NT2/D1 (cell line): ENCODE results near the gene ELP2.
"Not testable (repeated sequence)": the region's sequence is repeated elsewhere in the genome, so short reads cannot be mapped to it uniquely, and the experiment has no call there.

Experiments
- DNase-seq: peaks from one replicate; pipeline ENCODE4 v3.0.0-alpha.2; 2011; ENCODE audit warnings: low read depth, low spot score
- H3K27me3 ChIP-seq: 2 replicates; pipeline ENCODE4 v1.6.0; 2011; ENCODE audit warnings: mild to moderate bottlenecking; ENCODE audit not compliant: insufficient read length, insufficient read depth
- H3K36me3 ChIP-seq: 2 replicates; pipeline ENCODE4 v1.6.1; 2011; ENCODE audit warnings: mild to moderate bottlenecking, low read length, mixed read lengths; ENCODE audit not compliant: insufficient read depth, insufficient read length
- H3K4me1 ChIP-seq: 2 replicates; pipeline ENCODE4 v1.5.1; 2011; ENCODE audit not compliant: insufficient read depth, insufficient read length
- H3K4me3 ChIP-seq: 2 replicates; pipeline ENCODE4 v1.5.1; 2011; ENCODE audit warnings: low read depth; ENCODE audit not compliant: insufficient read length
- H3K9ac ChIP-seq: 2 replicates; pipeline ENCODE4 v1.6.0; 2011; ENCODE audit warnings: low read depth; ENCODE audit not compliant: insufficient read length
- H3K9me3 ChIP-seq: 2 replicates; pipeline ENCODE4 v1.5.1; 2011; ENCODE audit warnings: mild to moderate bottlenecking, low read length; ENCODE audit not compliant: insufficient read depth
- SUZ12 ChIP-seq: IDR thresholded peaks from 2 replicates; pipeline ENCODE4 v1.6.1; 2011; ENCODE audit not compliant: insufficient read length, insufficient read depth; ENCODE audit errors: extremely low read depth
- YY1 ChIP-seq: IDR thresholded peaks from 2 replicates; pipeline ENCODE4 v1.6.1; 2011; ENCODE audit not compliant: insufficient read length, insufficient read depth
- ZNF274 ChIP-seq: IDR thresholded peaks from 2 replicates; pipeline ENCODE4 v1.6.1; 2011; ENCODE audit warnings: mild to moderate bottlenecking, low read depth, low read length

The ELP2 gene

GRCh38 chr18:36201765-36202164 is 72.1 kb downstream of the ELP2 start:
- H3K27me3 ChIP-seq: no peaks in the 10 kb centered on the region
- TF ChIP-seq ZNF274 (no peak), YY1 (no peak), SUZ12 (no peak)
- no peak overlapping the region for H3K9ac ChIP-seq
- H3K4me3 ChIP-seq: no peak overlapping the region
- DNase-seq: no peak
- no peaks in the 10 kb centered on the region for H3K4me1 ChIP-seq
- no peaks in the 10 kb centered on the region for H3K36me3 ChIP-seq
- H3K9me3 ChIP-seq: no peaks in the 10 kb centered on the region

- Histone ChIP-seq H3K4me1 (no peaks in the 10 kb centered on the region), H3K9ac (no peak overlapping the region), H3K36me3 (no peaks in the 10 kb centered on the region), H3K27me3 (no peaks in the 10 kb centered on the region), H3K4me3 (no peak overlapping the region), H3K9me3 (no peaks in the 10 kb centered on the region)
- no peak for DNase-seq
- TF ChIP-seq SUZ12 (no peak), YY1 (no peak)
These were observed 73.7 kb downstream of the ELP2 start for GRCh38 chr18:36203360-36203895.

DNA sequence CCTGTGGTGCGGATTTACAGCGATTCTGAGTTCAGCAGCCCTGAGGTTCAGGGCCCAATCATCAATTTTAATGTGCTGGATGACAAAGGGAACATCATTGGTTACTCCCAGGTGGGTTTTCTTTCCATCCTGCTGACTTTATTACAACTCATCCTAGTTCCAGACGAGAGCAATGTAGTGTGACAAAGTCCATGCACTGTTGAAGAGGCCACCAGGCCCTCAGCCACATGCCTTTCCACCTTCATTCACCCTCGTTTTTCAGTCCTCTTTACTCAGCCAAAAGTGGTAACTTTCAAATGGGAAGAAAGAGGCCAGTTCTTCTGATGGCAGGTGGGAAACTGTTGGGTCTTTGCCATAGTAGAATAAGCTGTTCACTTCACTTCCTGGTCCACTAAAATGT is 75.5 kb downstream of the ELP2 start:
- H3K36me3 ChIP-seq: no peaks in the 10 kb centered on the region
- no peak for TF ChIP-seq ZNF274
- no peak for TF ChIP-seq YY1
- no peak for TF ChIP-seq SUZ12
- H3K9me3 ChIP-seq: no peaks in the 10 kb centered on the region
- H3K4me1 ChIP-seq: no peaks in the 10 kb centered on the region
- no peak overlapping the region for H3K9ac ChIP-seq
- DNase-seq: no peak
- no peak overlapping the region for H3K4me3 ChIP-seq
- H3K27me3 ChIP-seq: no peaks in the 10 kb centered on the region

- no peak overlapping the region for H3K9ac ChIP-seq
- H3K9me3 ChIP-seq: no peaks in the 10 kb centered on the region
- H3K4me3 ChIP-seq: no peak overlapping the region
- H3K36me3 ChIP-seq: no peaks in the 10 kb centered on the region
- H3K4me1 ChIP-seq: no peaks in the 10 kb centered on the region
- H3K27me3 ChIP-seq: no peaks in the 10 kb centered on the region
- TF ChIP-seq SUZ12 (no peak), ZNF274 (no peak), YY1 (no peak)
- no peak for DNase-seq
These were observed 77.6 kb downstream of the ELP2 start for GRCh38 chr18:36207303-36207702.

DNA sequence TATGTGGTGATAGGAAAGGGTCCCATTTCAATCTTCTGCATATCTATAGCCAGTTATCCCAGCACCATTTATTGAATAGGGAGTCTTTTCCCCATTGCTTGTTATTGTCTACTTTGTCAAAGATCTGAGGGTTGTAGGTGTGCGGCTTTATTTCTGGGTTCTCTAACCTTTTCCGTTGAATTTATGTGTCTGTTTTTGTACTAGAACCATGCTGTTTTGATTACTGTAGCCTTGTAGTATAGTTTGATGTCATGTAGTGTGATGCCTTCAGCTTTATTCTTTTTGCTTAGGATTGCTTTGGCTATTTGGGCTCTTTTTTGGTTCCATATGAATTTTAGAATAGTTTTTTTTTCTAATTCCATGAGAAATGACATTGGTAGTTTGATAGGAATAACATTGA is 78.3 kb downstream of the ELP2 start:
- not testable (repeated sequence) for H3K4me1 ChIP-seq, DNase-seq, H3K36me3 ChIP-seq

DNA sequence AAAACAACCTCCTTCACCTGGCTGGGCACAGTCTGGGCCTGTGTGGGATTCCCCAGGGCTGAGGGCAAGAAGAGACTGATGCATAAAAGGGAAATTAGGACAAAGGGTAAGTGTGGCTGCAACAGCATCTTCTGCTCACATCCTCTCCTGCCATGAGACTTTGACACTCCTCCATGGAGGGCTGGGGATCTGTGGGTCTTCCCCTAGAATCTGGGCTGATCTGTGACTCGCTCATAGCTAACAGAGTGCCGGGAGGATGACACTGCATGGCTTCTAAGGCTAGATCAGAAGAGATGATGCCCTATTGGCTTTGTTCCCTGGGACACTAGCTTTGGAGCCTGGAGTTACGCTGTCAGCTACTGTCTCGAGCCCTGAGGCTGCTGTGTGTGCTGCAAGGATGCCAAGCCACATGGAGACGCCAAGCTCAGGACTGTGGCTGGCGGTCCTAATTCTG is 81.9 kb downstream of the ELP2 start:
- Histone ChIP-seq H3K27me3 (no peaks in the 10 kb centered on the region), H3K9me3 (no peaks in the 10 kb centered on the region), H3K4me3 (no peak overlapping the region), H3K4me1 (peaks cover 2% of the 10 kb centered on the region), H3K9ac (no peak overlapping the region), H3K36me3 (no peaks in the 10 kb centered on the region)
- DNase-seq: no peak
- no peak for TF ChIP-seq YY1
- TF ChIP-seq SUZ12: no peak
- TF ChIP-seq ZNF274: no peak

More for the DNA sequence above, 78.3 kb downstream of the ELP2 start:
- not testable (repeated sequence) for H3K4me3 ChIP-seq, H3K9me3 ChIP-seq, H3K9ac ChIP-seq, H3K27me3 ChIP-seq

GRCh38 chr18:36212301-36213171 is 82.8 kb downstream of the ELP2 start:
- Histone ChIP-seq H3K4me1 (peaks cover 2% of the 10 kb centered on the region), H3K4me3 (no peak overlapping the region), H3K9ac (no peak overlapping the region), H3K27me3 (no peaks in the 10 kb centered on the region), H3K36me3 (no peaks in the 10 kb centered on the region), H3K9me3 (no peaks in the 10 kb centered on the region)
- DNase-seq: no peak
- TF ChIP-seq YY1 (no peak), ZNF274 (no peak), SUZ12 (no peak)
